AG10803 (cell line): Measurements from ENCODE around the gene IFT43.

Experiments used
- DNase-seq: peaks from one replicate; pipeline ENCODE4 v3.0.0; 2010; ENCODE audit warnings: low read depth
- H3K4me3 ChIP-seq: 2 replicates; pipeline ENCODE4 v1.5.1; 2011; ENCODE audit warnings: mild to moderate bottlenecking, low read length, control low read depth
- CTCF ChIP-seq: conservative IDR thresholded peaks from 2 replicates; pipeline ENCODE4 v1.5.1; 2011; ENCODE audit warnings: mild to moderate bottlenecking, low read length, control low read depth, inconsistent platforms

IFT43 gene

GRCh38 chr14:75985618-75986438 is at the start of gene IFT43:
Gene IFT43, plus strand, starts transcription at chr14:75985763. Its CDS starts 24 bp downstream, at chr14:75985787.
- TF ChIP-seq CTCF = no peak
- DNase-seq = peak; percentile 73
- H3K4me3 ChIP-seq = peak within 1 kb of the TSS; percentile 90

GRCh38 chr14:75939200-75939599 is 46.4 kb upstream of the IFT43 start:
- no peak for DNase-seq
- no peak for TF ChIP-seq CTCF
- no peak overlapping the region for H3K4me3 ChIP-seq

GRCh38 chr14:75941030-75941429 is 44.5 kb upstream of the IFT43 start:
- no peak for TF ChIP-seq CTCF
- peak; percentile 8 for DNase-seq

GRCh38 chr14:75944607-75945241 is 40.8 kb upstream of the IFT43 start:
- TF ChIP-seq CTCF = no peak
- no peak overlapping the region for H3K4me3 ChIP-seq
- no peak for DNase-seq

More at GRCh38 chr14:75941030-75941429, 44.5 kb upstream of the IFT43 start:
- no peak overlapping the region for H3K4me3 ChIP-seq

GRCh38 chr14:75946785-75947184 is 38.8 kb upstream of the IFT43 start:
- no peak for DNase-seq
- H3K4me3 ChIP-seq = no peak overlapping the region
- no peak for TF ChIP-seq CTCF

- no peak overlapping the region for H3K4me3 ChIP-seq
- no peak for TF ChIP-seq CTCF
- DNase-seq = no peak
These were observed 33.1 kb upstream of the IFT43 start for GRCh38 chr14:75952489-75952888.

- TF ChIP-seq CTCF = no peak
- DNase-seq = no peak
These were observed 26.5 kb upstream of the IFT43 start for GRCh38 chr14:75959031-75959430.

More at GRCh38 chr14:75959031-75959430, 26.5 kb upstream of the IFT43 start:
- no peak overlapping the region for H3K4me3 ChIP-seq
